GM23338 (cell line): Measurements from ENCODE around the gene PHKG1. TPM values are rescaled to one million over a fixed set of nuclear protein-coding genes. Genes with fewer than 3 reads are reported as not detected.
"Not testable (repeated sequence)": the region's sequence is repeated elsewhere in the genome, so short reads cannot be mapped to it uniquely, and the experiment has no call there.

ENCODE experiments used
- ATAC-seq: fragments of 200-7000 bp; cut with Tn5 transposase; 3 replicates; pipeline ENCODE4 v1.9.1; 2020
- DNase-seq: peaks from one replicate; pipeline ENCODE4 v3.0.0-alpha.2; 2015; ENCODE audit warnings: low spot score
- H2AFZ ChIP-seq: fragments of 200-600 bp; sonication (generic); 2 replicates; pipeline ENCODE4 v1.8.0; 2016; ENCODE audit warnings: antibody characterized with exemption, mild to moderate bottlenecking, moderate library complexity
- H3F3A ChIP-seq: fragments of 200-600 bp; sonication (generic); replicated peaks from 2 replicates; pipeline ENCODE4 v1.8.0; 2017; ENCODE audit warnings: antibody characterized with exemption, mixed run types, low read depth
- H3K27ac ChIP-seq: fragments of 200-600 bp; sonication (generic); 2 replicates; pipeline ENCODE4 v1.6.1; 2016; ENCODE audit warnings: low read depth
- H3K27me3 ChIP-seq: fragments of 200-600 bp; sonication (generic); 2 replicates; pipeline ENCODE4 v1.8.0; 2016; ENCODE audit warnings: mild to moderate bottlenecking, mixed run types, moderate library complexity; ENCODE audit not compliant: insufficient read depth
- H3K36me3 ChIP-seq: fragments of 200-600 bp; sonication (generic); 2 replicates; pipeline ENCODE4 v1.8.0; 2016; ENCODE audit warnings: mild to moderate bottlenecking; ENCODE audit not compliant: insufficient read depth
- H3K4me1 ChIP-seq: fragments of 200-600 bp; sonication (generic); 2 replicates; pipeline ENCODE4 v1.8.0; 2016; ENCODE audit warnings: mild to moderate bottlenecking, moderate library complexity; ENCODE audit not compliant: insufficient read depth
- H3K4me2 ChIP-seq: fragments of 200-600 bp; sonication (generic); 2 replicates; pipeline ENCODE4 v1.7.1; 2017; ENCODE audit warnings: mixed run types
- H3K4me3 ChIP-seq: fragments of 200-600 bp; sonication (generic); 2 replicates; pipeline ENCODE4 v1.6.1; 2016; ENCODE audit warnings: mixed run types
- H3K79me2 ChIP-seq: fragments of 200-600 bp; sonication (generic); replicated peaks from 2 replicates; pipeline ENCODE4 v1.8.0; 2017; ENCODE audit warnings: mild to moderate bottlenecking; ENCODE audit not compliant: insufficient read depth
- H3K9me2 ChIP-seq: fragments of 200-600 bp; sonication (generic); 2 replicates; pipeline ENCODE4 v1.8.0; 2017; ENCODE audit not compliant: insufficient read depth
- H4K20me1 ChIP-seq: fragments of 200-600 bp; sonication (generic); replicated peaks from 2 replicates; pipeline ENCODE4 v1.8.0; 2017; ENCODE audit warnings: mild to moderate bottlenecking; ENCODE audit not compliant: insufficient read depth
- H3K27ac Mint-ChIP-seq: 2 replicates; pipeline ENCODE4 v1.8.0; 2020; ENCODE audit warnings: inconsistent platforms, mild to moderate bottlenecking, moderate library complexity, mixed read lengths
- H3K27me3 Mint-ChIP-seq: 3 replicates; pipeline ENCODE4 v1.8.0; 2022; ENCODE audit warnings: low read depth, mild to moderate bottlenecking, moderate library complexity, mixed read lengths, inconsistent platforms; ENCODE audit not compliant: insufficient read depth, poor library complexity
- H3K36me3 Mint-ChIP-seq: 3 replicates; pipeline ENCODE4 v1.8.0; 2021; ENCODE audit warnings: low read depth, mild to moderate bottlenecking, inconsistent platforms, moderate library complexity, mixed read lengths
- H3K4me1 Mint-ChIP-seq: 3 replicates; pipeline ENCODE4 v1.8.0; 2020; ENCODE audit warnings: mild to moderate bottlenecking, inconsistent platforms, mixed read lengths
- H3K4me3 Mint-ChIP-seq: 3 replicates; pipeline ENCODE4 v1.8.0; 2021; ENCODE audit warnings: moderate library complexity, mild to moderate bottlenecking, inconsistent platforms, mixed read lengths
- H3K9me3 Mint-ChIP-seq: 3 replicates; pipeline ENCODE4 v1.8.0; 2020; ENCODE audit warnings: moderate library complexity, mild to moderate bottlenecking, inconsistent platforms, mixed read lengths
- CREB1 ChIP-seq: fragments of 250-450 bp; sonication (Bioruptor Pico); IDR thresholded peaks from 2 replicates; pipeline ENCODE4 v1.5.0; 2020; ENCODE audit warnings: low read depth, mild to moderate bottlenecking, moderate library complexity
- ETS1 ChIP-seq: IDR thresholded peaks from 2 replicates; pipeline ENCODE4 v1.6.1; 2016; ENCODE audit warnings: antibody characterized with exemption
- EZH2 ChIP-seq: fragments of 200-600 bp; sonication (generic); IDR thresholded peaks from one replicate; pipeline ENCODE4 v1.8.0; 2017; ENCODE audit warnings: antibody characterized with exemption, mild to moderate bottlenecking, low read depth; ENCODE audit not compliant: unreplicated experiment
- EZH2phosphoT487 ChIP-seq: fragments of 200-600 bp; sonication (generic); IDR thresholded peaks from one replicate; pipeline ENCODE4 v1.8.1; 2018; ENCODE audit warnings: antibody characterized with exemption; ENCODE audit not compliant: unreplicated experiment
- JUNB ChIP-seq: IDR thresholded peaks from one replicate; pipeline ENCODE4 v1.6.1; 2016; ENCODE audit warnings: antibody characterized with exemption; ENCODE audit not compliant: unreplicated experiment
- NANOG ChIP-seq: IDR thresholded peaks from 2 replicates; pipeline ENCODE4 v1.6.1; 2016; ENCODE audit warnings: antibody characterized with exemption, borderline replicate concordance
- REST ChIP-seq: IDR thresholded peaks from one replicate; pipeline ENCODE4 v1.6.1; 2018; ENCODE audit warnings: antibody characterized with exemption; ENCODE audit not compliant: unreplicated experiment
- ZNF114 ChIP-seq: fragments of 250-450 bp; sonication (Bioruptor Pico); IDR thresholded peaks from 2 replicates; pipeline ENCODE4 v1.5.0; 2020; ENCODE audit warnings: mild to moderate bottlenecking, moderate library complexity
- ZNF331 ChIP-seq: fragments of 250-450 bp; sonication (Bioruptor Pico); IDR thresholded peaks from 2 replicates; pipeline ENCODE4 v1.5.0; 2020; ENCODE audit warnings: low read depth, mild to moderate bottlenecking, moderate library complexity
- polyA plus RNA-seq: library from polyadenylated mRNA; unstranded; fragments of >200 nt; fragmentation: Nextera tagmentation; extraction: Ambion mirVana; gene quantifications from 2 replicates; pipeline ENCODE4 v1.2.1, GENCODE V29; 2016
- total RNA-seq: library from RNA; depleted of rRNA; stranded (reverse); fragments of >200 nt; shearing (Covaris generic); gene quantifications from 2 replicates; pipeline ENCODE4 v1.2.3, GENCODE V29; 2014

Gene PHKG1
- total and polyA plus RNA-seq, 2 experiments from 2014 or later = not detected

GRCh38 chr7:56115852-56116538 lies 23.2 kb upstream of the PHKG1 start, which contains the start of gene NUPR2:
Gene NUPR2, minus strand, starts transcription at chr7:56116417. Its CDS starts 103 bp downstream, at chr7:56116314.
- DNase-seq (no peak), ATAC-seq (no peak)
- Histone ChIP-seq H2AFZ (no peak within 1 kb of the TSS), H3K4me2 (no peak within 1 kb of the TSS), H3F3A (no peaks in the 10 kb centered on the region), H3K27me3 (no peaks in the 10 kb centered on the region), H3K4me3 (no peak within 1 kb of the TSS), H3K79me2 (no peaks in the 10 kb centered on the region), H3K27ac (no peak within 1 kb of the TSS), H3K36me3 (no peaks in the 10 kb centered on the region), H3K9me2 (no peaks in the 10 kb centered on the region), H4K20me1 (no peaks in the 10 kb centered on the region), H3K4me1 (no peaks in the 10 kb centered on the region)
- Mint-ChIP-seq H3K4me1 (no peaks in the 10 kb centered on the region), H3K9me3 (peaks cover 94% of the 10 kb centered on the region), H3K27me3 (no peaks in the 10 kb centered on the region), H3K27ac (no peak within 1 kb of the TSS), H3K36me3 (peaks cover 26% of the 10 kb centered on the region), H3K4me3 (no peak within 1 kb of the TSS)
- TF ChIP-seq EZH2phosphoT487 = no peak
- TF ChIP-seq ZNF331 (CRISPR knock-in tag) = no peak
- no peak for TF ChIP-seq NANOG
- no peak for TF ChIP-seq JUNB
- TF ChIP-seq CREB1 (CRISPR knock-in tag) = no peak

DNA sequence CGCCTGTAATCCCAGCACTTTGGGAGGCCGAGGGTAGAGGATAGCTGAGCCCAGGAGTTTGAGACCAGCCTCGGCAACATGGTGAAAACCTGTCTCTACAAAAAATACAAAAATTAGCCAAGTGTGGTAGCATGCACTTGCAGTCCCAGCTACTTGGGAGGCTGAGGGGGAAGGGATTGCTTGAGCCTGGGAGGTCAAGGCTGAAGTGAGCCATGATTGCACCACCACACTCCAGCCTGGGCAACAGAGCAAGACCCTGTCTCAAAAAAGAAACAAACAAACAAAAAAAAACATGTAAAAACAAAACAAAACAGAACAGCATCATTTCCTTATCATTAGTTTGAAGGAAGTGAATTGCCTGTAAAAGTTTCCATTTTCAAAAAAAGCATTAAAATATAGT lies 19.5 kb upstream of the PHKG1 start:
- H3K9me3 Mint-ChIP-seq = peaks cover 94% of the 10 kb centered on the region
- not testable (repeated sequence) for H3K79me2 ChIP-seq, H3K27me3 Mint-ChIP-seq, ATAC-seq, H3K4me2 ChIP-seq, H3K4me1 ChIP-seq, H3K9me2 ChIP-seq, DNase-seq, H3K27me3 ChIP-seq, H3K27ac Mint-ChIP-seq, H3F3A ChIP-seq, H3K27ac ChIP-seq, H3K4me3 Mint-ChIP-seq, H4K20me1 ChIP-seq, H3K36me3 ChIP-seq, H3K4me1 Mint-ChIP-seq, H2AFZ ChIP-seq, H3K4me3 ChIP-seq
- peaks cover 18% of the 10 kb centered on the region for H3K36me3 Mint-ChIP-seq

GRCh38 chr7:56110611-56111010 lies 17.9 kb upstream of the PHKG1 start:
- Histone ChIP-seq H3K27me3 (no peaks in the 10 kb centered on the region), H3F3A (no peaks in the 10 kb centered on the region), H3K4me3 (no peak overlapping the region), H3K4me2 (no peak overlapping the region), H3K4me1 (no peaks in the 10 kb centered on the region), H3K27ac (no peak overlapping the region), H3K79me2 (no peaks in the 10 kb centered on the region), H3K9me2 (no peaks in the 10 kb centered on the region), H4K20me1 (no peaks in the 10 kb centered on the region), H3K36me3 (no peaks in the 10 kb centered on the region; the same call in 1 of the 2 replicates), H2AFZ (no peak overlapping the region)
- Mint-ChIP-seq H3K27me3 (no peaks in the 10 kb centered on the region), H3K36me3 (peaks cover 18% of the 10 kb centered on the region), H3K4me3 (no peak overlapping the region), H3K9me3 (peaks cover 96% of the 10 kb centered on the region), H3K4me1 (no peaks in the 10 kb centered on the region), H3K27ac (no peak overlapping the region)
- DNase-seq = no peak
- ATAC-seq = no peak
- TF ChIP-seq EZH2 (no peak), ZNF114 (no peak), REST (no peak), NANOG (no peak), ETS1 (no peak), CREB1 (CRISPR knock-in tag) (no peak), ZNF331 (CRISPR knock-in tag) (no peak)
